ENCODE data around the gene BAG1. TPM values are rescaled to one million over a fixed set of nuclear protein-coding genes. Genes with fewer than 3 reads are reported as not detected.
A peak's percentile ranks its signal among the peaks of the same experiment; 100 is the strongest.

BAG1 gene
- total RNA-seq, 4 donors from 2014 or later: 81.5 to 244 (median 158) TPM

- H3K36me3 ChIP-seq: no peaks in the 10 kb centered on the region
- ATAC-seq: peak; percentile 95 to 98
- H3K4me1 ChIP-seq: peaks cover 0 to 21% of the 10 kb centered on the region in 2 donors
- DNase-seq: peak; percentile 42 to 54
- no peak overlapping the region for H3K4me3 ChIP-seq
- H3K27me3 ChIP-seq: no peaks in the 10 kb centered on the region
- intact Hi-C loops (cut with DNase I; ENCODE audit: low total_unique reads): no loop called here
- in situ Hi-C loops (cut with MboI; ENCODE audit: low sequenced_read_pairs in 4 of 4): no loop called here
- H3K27ac ChIP-seq: peak overlapping the region; percentile 50 to 80 (median 67)
- TF ChIP-seq, protein P1, sequence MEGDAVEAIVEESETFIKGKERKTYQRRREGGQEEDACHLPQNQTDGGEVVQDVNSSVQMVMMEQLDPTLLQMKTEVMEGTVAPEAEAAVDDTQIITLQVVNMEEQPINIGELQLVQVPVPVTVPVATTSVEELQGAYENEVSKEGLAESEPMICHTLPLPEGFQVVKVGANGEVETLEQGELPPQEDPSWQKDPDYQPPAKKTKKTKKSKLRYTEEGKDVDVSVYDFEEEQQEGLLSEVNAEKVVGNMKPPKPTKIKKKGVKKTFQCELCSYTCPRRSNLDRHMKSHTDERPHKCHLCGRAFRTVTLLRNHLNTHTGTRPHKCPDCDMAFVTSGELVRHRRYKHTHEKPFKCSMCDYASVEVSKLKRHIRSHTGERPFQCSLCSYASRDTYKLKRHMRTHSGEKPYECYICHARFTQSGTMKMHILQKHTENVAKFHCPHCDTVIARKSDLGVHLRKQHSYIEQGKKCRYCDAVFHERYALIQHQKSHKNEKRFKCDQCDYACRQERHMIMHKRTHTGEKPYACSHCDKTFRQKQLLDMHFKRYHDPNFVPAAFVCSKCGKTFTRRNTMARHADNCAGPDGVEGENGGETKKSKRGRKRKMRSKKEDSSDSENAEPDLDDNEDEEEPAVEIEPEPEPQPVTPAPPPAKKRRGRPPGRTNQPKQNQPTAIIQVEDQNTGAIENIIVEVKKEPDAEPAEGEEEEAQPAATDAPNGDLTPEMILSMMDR (IDR thresholded peaks at IDR 0.05 in 4 of 5, conservative IDR thresholded peaks at IDR 0.05 in 1 of 5): no peak
- TF ChIP-seq POLR2A (IDR thresholded peaks at IDR 0.05): no peak
- no peaks in the 10 kb centered on the region for H3K9me3 ChIP-seq
Observed at GRCh38 chr9:33211695-33212393, 52.7 kb downstream of the BAG1 start.

DNA sequence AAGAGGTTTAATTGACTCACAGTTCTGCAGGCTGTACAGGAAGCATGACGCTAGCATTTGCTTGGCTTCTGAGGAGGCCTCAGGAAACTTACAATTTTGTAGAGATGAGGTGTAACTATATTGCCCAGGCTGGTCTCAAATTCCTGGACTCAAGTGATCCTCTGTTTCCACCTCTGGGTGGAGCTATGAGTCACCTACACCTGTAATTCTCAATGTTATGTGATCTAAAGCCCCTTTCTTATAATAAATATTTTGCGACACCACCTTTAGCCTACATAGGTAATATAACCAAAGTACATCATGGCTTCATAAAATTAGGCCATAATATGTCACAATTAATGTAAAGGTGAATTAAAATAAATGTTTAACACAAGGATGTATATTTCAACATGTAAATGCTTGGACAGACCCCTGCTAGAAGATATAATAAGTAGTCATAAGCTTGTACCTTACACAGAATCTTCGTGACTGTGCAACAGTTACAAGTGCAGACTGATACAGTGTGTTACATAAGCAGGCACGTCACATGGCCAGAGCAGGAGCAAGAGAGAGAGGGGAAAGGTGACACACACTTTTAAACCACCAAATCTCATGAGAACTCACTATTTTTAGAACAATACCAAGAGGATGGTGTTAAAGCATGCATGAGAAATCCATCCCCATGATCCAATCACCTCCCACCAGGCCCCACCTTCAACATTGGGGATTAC lies 54.3 kb downstream of the BAG1 start:
- no peaks in the 10 kb centered on the region for H3K36me3 ChIP-seq
- no peak for ATAC-seq
- H3K4me1 ChIP-seq: peaks cover 0 to 21% of the 10 kb centered on the region in 2 donors
- TF ChIP-seq, protein P1 (IDR thresholded peaks at IDR 0.05 in 4 of 5, conservative IDR thresholded peaks at IDR 0.05 in 1 of 5): no peak
- TF ChIP-seq POLR2A (IDR thresholded peaks at IDR 0.05): no peak
- DNase-seq: no peak
- in situ Hi-C loops (cut with MboI; ENCODE audit: low sequenced_read_pairs in 4 of 4) (no loop called here), intact Hi-C loops (cut with DNase I; ENCODE audit: low total_unique reads) (no loop called here)
- no peaks in the 10 kb centered on the region for H3K27me3 ChIP-seq
- no peak overlapping the region for H3K4me3 ChIP-seq
- H3K27ac ChIP-seq: no peak overlapping the region
- no peaks in the 10 kb centered on the region for H3K9me3 ChIP-seq

DNA sequence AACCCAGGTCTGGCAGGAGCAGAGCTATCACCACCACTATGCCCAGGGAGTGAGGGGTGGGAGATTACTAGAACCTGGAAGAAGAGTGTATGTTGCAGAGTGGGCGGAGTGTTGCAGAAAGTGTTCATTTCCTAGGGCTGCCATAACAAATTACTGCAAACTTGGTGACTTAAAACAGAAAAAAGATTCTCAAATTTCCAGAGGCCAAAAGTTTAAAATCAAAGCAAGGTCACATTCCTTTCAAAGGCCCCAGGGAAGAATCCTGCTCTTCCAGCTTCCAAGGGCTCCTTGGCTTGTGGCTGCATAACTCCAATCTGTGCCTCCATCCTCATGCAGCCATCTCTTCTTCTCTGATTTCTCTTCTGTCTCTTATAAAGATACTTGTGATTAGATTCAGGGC lies 55.1 kb downstream of the BAG1 start:
- H3K36me3 ChIP-seq: no peaks in the 10 kb centered on the region
- no peak for TF ChIP-seq POLR2A (IDR thresholded peaks at IDR 0.05)
- TF ChIP-seq, protein P1 (IDR thresholded peaks at IDR 0.05 in 4 of 5, conservative IDR thresholded peaks at IDR 0.05 in 1 of 5): no peak
- peaks cover 0 to 21% of the 10 kb centered on the region in 2 donors for H3K4me1 ChIP-seq
- H3K9me3 ChIP-seq: no peaks in the 10 kb centered on the region
- intact Hi-C loops (cut with DNase I; ENCODE audit: low total_unique reads) (no loop called here), in situ Hi-C loops (cut with MboI; ENCODE audit: low sequenced_read_pairs in 4 of 4) (no loop called here)
- no peak overlapping the region for H3K27ac ChIP-seq
- DNase-seq (no peak), ATAC-seq (no peak)
- no peaks in the 10 kb centered on the region for H3K27me3 ChIP-seq
- no peak overlapping the region for H3K4me3 ChIP-seq

- Histone ChIP-seq H3K27ac (peak overlapping the region in 3 of 4 donors; percentile 2 to 62 (median 35)), H3K4me3 (no peak overlapping the region), H3K27me3 (no peaks in the 10 kb centered on the region), H3K36me3 (no peaks in the 10 kb centered on the region), H3K9me3 (no peaks in the 10 kb centered on the region), H3K4me1 (peaks cover 12 to 13% of the 10 kb centered on the region in 2 donors)
- no peak for TF ChIP-seq POLR2A (IDR thresholded peaks at IDR 0.05)
- TF ChIP-seq, protein P1 (IDR thresholded peaks at IDR 0.05 in 4 of 5, conservative IDR thresholded peaks at IDR 0.05 in 1 of 5): no peak
- ATAC-seq (peak; percentile 32 to 41), DNase-seq (peak; percentile 41 to 46)
- intact Hi-C loops (cut with DNase I; ENCODE audit: low total_unique reads) (no loop called here), in situ Hi-C loops (cut with MboI; ENCODE audit: low sequenced_read_pairs in 4 of 4) (no loop called here)
Observed at GRCh38 chr9:33202552-33203201, 61.8 kb downstream of the BAG1 start.

Other genes starting within 250 kb of the BAG1 start
- gene DNAJA1, start 239.4 kb downstream of the BAG1 start, total RNA-seq: 10 to 100 TPM; 40.8 to 48.7 (median 43.3) TPM
- 10 to 100 TPM; 12.5 to 15.3 (median 13.6) TPM for gene SMU1, start 188.0 kb downstream of the BAG1 start, total RNA-seq
- gene B4GALT1, start 97.4 kb downstream of the BAG1 start, total RNA-seq: 10 to 100 TPM; 24.2 to 56.2 (median 42.7) TPM
- gene SPINK4, start 24.5 kb downstream of the BAG1 start, total RNA-seq: not detected
- gene CHMP5, start 341 bp upstream of the BAG1 start, total RNA-seq: 10 to 100 TPM; 42.8 to 50.7 (median 47.8) TPM
- gene NFX1, start 25.8 kb upstream of the BAG1 start, total RNA-seq: 10 to 100 TPM; 29.8 to 52.0 (median 40.6) TPM
- 10 to 100 TPM in 1 of 4 donors, 1 to 10 TPM in 3; 2.1 to 10.7 (median 4.1) TPM for gene AQP7, start 137.9 kb upstream of the BAG1 start, total RNA-seq
- gene AQP3, start 182.9 kb upstream of the BAG1 start, total RNA-seq: 10 to 100 TPM in 2 of 4 donors, 1 to 10 TPM in 2; 1.7 to 24.2 (median 13.5) TPM
- gene NOL6, start 209.2 kb upstream of the BAG1 start, total RNA-seq: 10 to 100 TPM; 18.1 to 36.3 (median 29.1) TPM

Measured in gastrocnemius medialis (tissue), 4 donors.